ENCODE measurements around the gene SIT1.

Gene SIT1

GRCh38 chr9:35628389-35628991 is 22.2 kb downstream of the SIT1 start:
- no peaks in the 10 kb centered on the region for H3K36me3 ChIP-seq (ENCODE audit: insufficient read depth, low read length)
- no peaks in the 10 kb centered on the region for H3K79me2 ChIP-seq (ENCODE audit: insufficient read depth, low read length)
- H2AFZ ChIP-seq (ENCODE audit: low read length): no peak overlapping the region
- no peak for TF ChIP-seq CTCF (IDR thresholded peaks at IDR 0.05; ENCODE audit: low read length)
- TF ChIP-seq EZH2 (IDR thresholded peaks at IDR 0.05; ENCODE audit: borderline replicate concordance, low read length): no peak
- H3K27ac ChIP-seq (ENCODE audit: low read depth, low read length, poor library complexity, severe bottlenecking): peak overlapping the region; percentile 24
- no peak overlapping the region for H3K4me2 ChIP-seq (ENCODE audit: low read length)
- no peaks in the 10 kb centered on the region for H3K9me3 ChIP-seq (ENCODE audit: low read length)
- H4K20me1 ChIP-seq (ENCODE audit: insufficient read depth, low read length): no peaks in the 10 kb centered on the region
- H3K4me1 ChIP-seq (ENCODE audit: insufficient read depth, low read length, severe bottlenecking): peaks cover under 1% of the 10 kb centered on the region
- no peaks in the 10 kb centered on the region for H3K27me3 ChIP-seq (ENCODE audit: insufficient read depth, low read length)
- H3F3A ChIP-seq (ENCODE audit: insufficient read depth, low read length): 0 out of 2 replicates have a peak, but pooled peaks cover under 1% of the 10 kb centered on the region
- H3K9me2 ChIP-seq (ENCODE audit: low read depth, low read length): no peaks in the 10 kb centered on the region
- H3K4me3 ChIP-seq (ENCODE audit: low read depth, low read length, poor library complexity, severe bottlenecking): no peak overlapping the region
- no peak overlapping the region for H3K9ac ChIP-seq (ENCODE audit: low read length)

GRCh38 chr9:35627575-35627974 is 23.2 kb downstream of the SIT1 start:
- Histone ChIP-seq H3K27ac (ENCODE audit: low read depth, low read length, poor library complexity, severe bottlenecking) (no peak overlapping the region), H2AFZ (ENCODE audit: low read length) (no peak overlapping the region), H3K36me3 (ENCODE audit: insufficient read depth, low read length) (no peaks in the 10 kb centered on the region), H3K9me2 (ENCODE audit: low read depth, low read length) (no peaks in the 10 kb centered on the region), H3K9me3 (ENCODE audit: low read length) (no peaks in the 10 kb centered on the region), H4K20me1 (ENCODE audit: insufficient read depth, low read length) (no peaks in the 10 kb centered on the region), H3K4me3 (ENCODE audit: low read depth, low read length, poor library complexity, severe bottlenecking) (no peak overlapping the region), H3K9ac (ENCODE audit: low read length) (no peak overlapping the region), H3K27me3 (ENCODE audit: insufficient read depth, low read length) (no peaks in the 10 kb centered on the region), H3K4me1 (ENCODE audit: insufficient read depth, low read length, severe bottlenecking) (no peaks in the 10 kb centered on the region), H3K79me2 (ENCODE audit: insufficient read depth, low read length) (no peaks in the 10 kb centered on the region), H3F3A (ENCODE audit: insufficient read depth, low read length) (no peaks in the 10 kb centered on the region), H3K4me2 (ENCODE audit: low read length) (no peak overlapping the region)
- no peak for TF ChIP-seq EZH2 (IDR thresholded peaks at IDR 0.05; ENCODE audit: borderline replicate concordance, low read length)
- TF ChIP-seq CTCF (IDR thresholded peaks at IDR 0.05; ENCODE audit: low read length): no peak

- H3K79me2 ChIP-seq (ENCODE audit: insufficient read depth, low read length): no peaks in the 10 kb centered on the region
- H2AFZ ChIP-seq (ENCODE audit: low read length): no peak overlapping the region
- peaks cover 15% of the 10 kb centered on the region for H3F3A ChIP-seq (ENCODE audit: insufficient read depth, low read length)
- H3K4me1 ChIP-seq (ENCODE audit: insufficient read depth, low read length, severe bottlenecking): peaks cover 73% of the 10 kb centered on the region
- H3K4me2 ChIP-seq (ENCODE audit: low read length): peak overlapping the region; percentile 95
- H3K9me3 ChIP-seq (ENCODE audit: low read length): no peaks in the 10 kb centered on the region
- H3K9ac ChIP-seq (ENCODE audit: low read length): peak overlapping the region; percentile 93
- no peaks in the 10 kb centered on the region for H3K9me2 ChIP-seq (ENCODE audit: low read depth, low read length)
- H3K36me3 ChIP-seq (ENCODE audit: insufficient read depth, low read length): peaks cover 14% of the 10 kb centered on the region; the same call in 1 of the 2 replicates
- peak overlapping the region; percentile 74 for H3K4me3 ChIP-seq (ENCODE audit: low read depth, low read length, poor library complexity, severe bottlenecking)
- TF ChIP-seq CTCF (IDR thresholded peaks at IDR 0.05; ENCODE audit: low read length) (no peak), EZH2 (IDR thresholded peaks at IDR 0.05; ENCODE audit: borderline replicate concordance, low read length) (no peak)
- H4K20me1 ChIP-seq (ENCODE audit: insufficient read depth, low read length): no peaks in the 10 kb centered on the region
- peak overlapping the region; percentile 100 for H3K27ac ChIP-seq (ENCODE audit: low read depth, low read length, poor library complexity, severe bottlenecking)
- H3K27me3 ChIP-seq (ENCODE audit: insufficient read depth, low read length): no peaks in the 10 kb centered on the region
Measured at GRCh38 chr9:35619800-35620158, 31.0 kb downstream of the SIT1 start.
